WTC11 (cell line): ENCODE results near the gene LDLRAD2. TPM values are rescaled to one million over a fixed set of nuclear protein-coding genes. Genes with fewer than 3 reads are reported as not detected.

Experiments used
- ATAC-seq: fragments of 200-7000 bp; cut with Tn5 transposase; 2 replicates; pipeline ENCODE4 v1.10.0; 2021; ENCODE audit warnings: mild to moderate bottlenecking, moderate library complexity
- CTCF ChIA-PET: fragments of 300-600 bp; sonication (Branson Sonifier 250); formaldehyde crosslinking; loops from one replicate; lab custom pipeline; 2021; ENCODE audit warnings: antibody characterized with exemption; lab: Charles Lee
- POLR2A ChIA-PET: fragments of 350-600 bp; sonication (Branson Sonifier 250); formaldehyde crosslinking; loops from one replicate; lab custom pipeline; 2021; ENCODE audit warnings: antibody characterized with exemption; lab: Charles Lee
- DNase-seq: peaks from one replicate; pipeline ENCODE4 v3.0.0; 2021; ENCODE audit warnings: low spot score
- H3K27ac Mint-ChIP-seq: 2 replicates; pipeline ENCODE4 v1.8.0; 2021; ENCODE audit warnings: mixed read lengths
- H3K27me3 Mint-ChIP-seq: 2 replicates; pipeline ENCODE4 v1.8.0; 2021; ENCODE audit warnings: low read depth, mild to moderate bottlenecking, moderate library complexity, mixed read lengths
- H3K36me3 Mint-ChIP-seq: 2 replicates; pipeline ENCODE4 v1.8.0; 2021; ENCODE audit warnings: mixed read lengths
- H3K4me1 Mint-ChIP-seq: 2 replicates; pipeline ENCODE4 v1.8.0; 2022; ENCODE audit warnings: mixed read lengths
- H3K4me3 Mint-ChIP-seq: 2 replicates; pipeline ENCODE4 v1.8.0; 2021; ENCODE audit warnings: mild to moderate bottlenecking, moderate library complexity, mixed read lengths
- H3K9me3 Mint-ChIP-seq: 2 replicates; pipeline ENCODE4 v1.8.0; 2021; ENCODE audit warnings: mixed read lengths
- AFF4 ChIP-seq: sonication (generic); formaldehyde crosslinking; IDR thresholded peaks from 2 replicates; pipeline ENCODE4 v1.8.1; 2023; ENCODE audit warnings: mild to moderate bottlenecking, missing genetic modification reagents, borderline replicate concordance
- GRHL2 ChIP-seq: fragments of 250-450 bp; sonication (Bioruptor Pico); IDR thresholded peaks from 2 replicates; pipeline ENCODE4 v1.8.0; 2022; ENCODE audit warnings: mild to moderate bottlenecking, moderate library complexity; ENCODE audit not compliant: insufficient replicate concordance, severe bottlenecking
- HMGA2 ChIP-seq: fragments of 250-450 bp; sonication (Bioruptor Pico); IDR thresholded peaks from 2 replicates; pipeline ENCODE4 v1.4.0; 2021; ENCODE audit warnings: mild to moderate bottlenecking, moderate library complexity
- IRF1 ChIP-seq: sonication (generic); formaldehyde crosslinking; IDR thresholded peaks from 2 replicates; pipeline ENCODE4 v1.8.0; 2023; ENCODE audit warnings: missing genetic modification reagents
- JUN ChIP-seq: sonication (generic); formaldehyde crosslinking; IDR thresholded peaks from 2 replicates; pipeline ENCODE4 v1.8.0; 2023; ENCODE audit warnings: mild to moderate bottlenecking, missing genetic modification reagents
- NFYB ChIP-seq: sonication (generic); formaldehyde crosslinking; conservative IDR thresholded peaks from 2 replicates; pipeline ENCODE4 v1.8.0; 2022; ENCODE audit warnings: low read depth, missing genetic modification reagents
- NR1H2 ChIP-seq: sonication (generic); formaldehyde crosslinking; IDR thresholded peaks from 2 replicates; pipeline ENCODE4 v1.9.0; 2021; ENCODE audit warnings: mild to moderate bottlenecking, moderate library complexity, missing genetic modification reagents
- RORB ChIP-seq: fragments of 250-450 bp; sonication (Bioruptor Pico); IDR thresholded peaks from 2 replicates; pipeline ENCODE4 v1.9.0; 2021; ENCODE audit warnings: mild to moderate bottlenecking
- USF1 ChIP-seq: sonication (generic); formaldehyde crosslinking; IDR thresholded peaks from 2 replicates; pipeline ENCODE4 v1.8.0; 2022; ENCODE audit warnings: mild to moderate bottlenecking, missing genetic modification reagents
- ZBTB43 ChIP-seq: sonication (generic); formaldehyde crosslinking; IDR thresholded peaks from 2 replicates; pipeline ENCODE4 v1.8.1; 2023; ENCODE audit warnings: mild to moderate bottlenecking, missing genetic modification reagents
- ZNF121 ChIP-seq: sonication (generic); formaldehyde crosslinking; IDR thresholded peaks from 2 replicates; pipeline ENCODE4 v1.8.0; 2023; ENCODE audit warnings: missing genetic modification reagents
- ZNF671 ChIP-seq: fragments of 250-450 bp; sonication (Bioruptor Pico); IDR thresholded peaks from 2 replicates; pipeline ENCODE4 v1.8.0; 2021; ENCODE audit warnings: mild to moderate bottlenecking
- total RNA-seq: library from RNA; stranded (reverse); gene quantifications from 3 replicates; pipeline ENCODE4 v1.2.3, GENCODE V29; 2021
- TF ChIP-seq, protein P1 (sequence below): sonication (generic); formaldehyde crosslinking; IDR thresholded peaks from 2 replicates; pipeline ENCODE4 v1.8.0; 2023; ENCODE audit warnings: mild to moderate bottlenecking, missing genetic modification reagents
- TF ChIP-seq, protein P2 (sequence below): fragments of 200-600 bp; IDR thresholded peaks from 2 replicates; pipeline ENCODE4 v1.8.0; 2022; ENCODE audit warnings: antibody characterized with exemption
- TF ChIP-seq, protein P3 (sequence below): sonication (generic); formaldehyde crosslinking; conservative IDR thresholded peaks from 2 replicates; pipeline ENCODE4 v1.8.1; 2023; ENCODE audit warnings: mild to moderate bottlenecking, low read depth, missing genetic modification reagents, moderate library complexity
- TF ChIP-seq, protein P4 (sequence below): fragments of 250-450 bp; sonication (Bioruptor Pico); IDR thresholded peaks from 2 replicates; pipeline ENCODE4 v1.9.0; 2021; ENCODE audit warnings: mild to moderate bottlenecking, borderline replicate concordance

Gene LDLRAD2
- total RNA-seq, 1 experiment from 2014 or later = 0.63 TPM

GRCh38 chr1:21860971-21861370 lies 48.9 kb downstream of the LDLRAD2 start (continued):
- TF ChIP-seq AFF4 (no peak), GRHL2 (no peak), RORB (CRISPR knock-in tag) (no peak), HMGA2 (CRISPR knock-in tag) (no peak), ZBTB43 (CRISPR knock-in tag) (no peak), USF1 (CRISPR knock-in tag) (no peak), ZNF671 (CRISPR knock-in tag) (no peak), NR1H2 (no peak), ZNF121 (CRISPR knock-in tag) (no peak)

GRCh38 chr1:21861602-21862429 lies 49.8 kb downstream of the LDLRAD2 start:
- H3K36me3 Mint-ChIP-seq = peaks cover 45% of the 10 kb centered on the region
- H3K27me3 Mint-ChIP-seq = no peaks in the 10 kb centered on the region
- no peak for DNase-seq
- CTCF ChIA-PET = interaction anchor here (0.7 kb wide), 1 partner anchor 20 kb away, joined by 3 read pairs; no protein-coding TSS in a partner anchor
- no peak overlapping the region for H3K27ac Mint-ChIP-seq
- H3K4me3 Mint-ChIP-seq = no peak overlapping the region
- POLR2A ChIA-PET = no interaction called here
- H3K4me1 Mint-ChIP-seq = peaks cover 14% of the 10 kb centered on the region
- H3K9me3 Mint-ChIP-seq = no peaks in the 10 kb centered on the region
- ATAC-seq = no peak
- TF ChIP-seq IRF1 (no peak), GRHL2 (no peak), JUN (CRISPR knock-in tag) (no peak), NFYB (CRISPR knock-in tag) (no peak), HMGA2 (CRISPR knock-in tag) (no peak)
- TF ChIP-seq, protein P1, sequence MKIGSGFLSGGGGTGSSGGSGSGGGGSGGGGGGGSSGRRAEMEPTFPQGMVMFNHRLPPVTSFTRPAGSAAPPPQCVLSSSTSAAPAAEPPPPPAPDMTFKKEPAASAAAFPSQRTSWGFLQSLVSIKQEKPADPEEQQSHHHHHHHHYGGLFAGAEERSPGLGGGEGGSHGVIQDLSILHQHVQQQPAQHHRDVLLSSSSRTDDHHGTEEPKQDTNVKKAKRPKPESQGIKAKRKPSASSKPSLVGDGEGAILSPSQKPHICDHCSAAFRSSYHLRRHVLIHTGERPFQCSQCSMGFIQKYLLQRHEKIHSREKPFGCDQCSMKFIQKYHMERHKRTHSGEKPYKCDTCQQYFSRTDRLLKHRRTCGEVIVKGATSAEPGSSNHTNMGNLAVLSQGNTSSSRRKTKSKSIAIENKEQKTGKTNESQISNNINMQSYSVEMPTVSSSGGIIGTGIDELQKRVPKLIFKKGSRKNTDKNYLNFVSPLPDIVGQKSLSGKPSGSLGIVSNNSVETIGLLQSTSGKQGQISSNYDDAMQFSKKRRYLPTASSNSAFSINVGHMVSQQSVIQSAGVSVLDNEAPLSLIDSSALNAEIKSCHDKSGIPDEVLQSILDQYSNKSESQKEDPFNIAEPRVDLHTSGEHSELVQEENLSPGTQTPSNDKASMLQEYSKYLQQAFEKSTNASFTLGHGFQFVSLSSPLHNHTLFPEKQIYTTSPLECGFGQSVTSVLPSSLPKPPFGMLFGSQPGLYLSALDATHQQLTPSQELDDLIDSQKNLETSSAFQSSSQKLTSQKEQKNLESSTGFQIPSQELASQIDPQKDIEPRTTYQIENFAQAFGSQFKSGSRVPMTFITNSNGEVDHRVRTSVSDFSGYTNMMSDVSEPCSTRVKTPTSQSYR (CRISPR knock-in tag) = no peak
- TF ChIP-seq, protein P2, sequence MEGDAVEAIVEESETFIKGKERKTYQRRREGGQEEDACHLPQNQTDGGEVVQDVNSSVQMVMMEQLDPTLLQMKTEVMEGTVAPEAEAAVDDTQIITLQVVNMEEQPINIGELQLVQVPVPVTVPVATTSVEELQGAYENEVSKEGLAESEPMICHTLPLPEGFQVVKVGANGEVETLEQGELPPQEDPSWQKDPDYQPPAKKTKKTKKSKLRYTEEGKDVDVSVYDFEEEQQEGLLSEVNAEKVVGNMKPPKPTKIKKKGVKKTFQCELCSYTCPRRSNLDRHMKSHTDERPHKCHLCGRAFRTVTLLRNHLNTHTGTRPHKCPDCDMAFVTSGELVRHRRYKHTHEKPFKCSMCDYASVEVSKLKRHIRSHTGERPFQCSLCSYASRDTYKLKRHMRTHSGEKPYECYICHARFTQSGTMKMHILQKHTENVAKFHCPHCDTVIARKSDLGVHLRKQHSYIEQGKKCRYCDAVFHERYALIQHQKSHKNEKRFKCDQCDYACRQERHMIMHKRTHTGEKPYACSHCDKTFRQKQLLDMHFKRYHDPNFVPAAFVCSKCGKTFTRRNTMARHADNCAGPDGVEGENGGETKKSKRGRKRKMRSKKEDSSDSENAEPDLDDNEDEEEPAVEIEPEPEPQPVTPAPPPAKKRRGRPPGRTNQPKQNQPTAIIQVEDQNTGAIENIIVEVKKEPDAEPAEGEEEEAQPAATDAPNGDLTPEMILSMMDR = no peak
- TF ChIP-seq, protein P3, sequence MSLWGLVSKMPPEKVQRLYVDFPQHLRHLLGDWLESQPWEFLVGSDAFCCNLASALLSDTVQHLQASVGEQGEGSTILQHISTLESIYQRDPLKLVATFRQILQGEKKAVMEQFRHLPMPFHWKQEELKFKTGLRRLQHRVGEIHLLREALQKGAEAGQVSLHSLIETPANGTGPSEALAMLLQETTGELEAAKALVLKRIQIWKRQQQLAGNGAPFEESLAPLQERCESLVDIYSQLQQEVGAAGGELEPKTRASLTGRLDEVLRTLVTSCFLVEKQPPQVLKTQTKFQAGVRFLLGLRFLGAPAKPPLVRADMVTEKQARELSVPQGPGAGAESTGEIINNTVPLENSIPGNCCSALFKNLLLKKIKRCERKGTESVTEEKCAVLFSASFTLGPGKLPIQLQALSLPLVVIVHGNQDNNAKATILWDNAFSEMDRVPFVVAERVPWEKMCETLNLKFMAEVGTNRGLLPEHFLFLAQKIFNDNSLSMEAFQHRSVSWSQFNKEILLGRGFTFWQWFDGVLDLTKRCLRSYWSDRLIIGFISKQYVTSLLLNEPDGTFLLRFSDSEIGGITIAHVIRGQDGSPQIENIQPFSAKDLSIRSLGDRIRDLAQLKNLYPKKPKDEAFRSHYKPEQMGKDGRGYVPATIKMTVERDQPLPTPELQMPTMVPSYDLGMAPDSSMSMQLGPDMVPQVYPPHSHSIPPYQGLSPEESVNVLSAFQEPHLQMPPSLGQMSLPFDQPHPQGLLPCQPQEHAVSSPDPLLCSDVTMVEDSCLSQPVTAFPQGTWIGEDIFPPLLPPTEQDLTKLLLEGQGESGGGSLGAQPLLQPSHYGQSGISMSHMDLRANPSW (CRISPR knock-in tag) = no peak
- TF ChIP-seq, protein P4, sequence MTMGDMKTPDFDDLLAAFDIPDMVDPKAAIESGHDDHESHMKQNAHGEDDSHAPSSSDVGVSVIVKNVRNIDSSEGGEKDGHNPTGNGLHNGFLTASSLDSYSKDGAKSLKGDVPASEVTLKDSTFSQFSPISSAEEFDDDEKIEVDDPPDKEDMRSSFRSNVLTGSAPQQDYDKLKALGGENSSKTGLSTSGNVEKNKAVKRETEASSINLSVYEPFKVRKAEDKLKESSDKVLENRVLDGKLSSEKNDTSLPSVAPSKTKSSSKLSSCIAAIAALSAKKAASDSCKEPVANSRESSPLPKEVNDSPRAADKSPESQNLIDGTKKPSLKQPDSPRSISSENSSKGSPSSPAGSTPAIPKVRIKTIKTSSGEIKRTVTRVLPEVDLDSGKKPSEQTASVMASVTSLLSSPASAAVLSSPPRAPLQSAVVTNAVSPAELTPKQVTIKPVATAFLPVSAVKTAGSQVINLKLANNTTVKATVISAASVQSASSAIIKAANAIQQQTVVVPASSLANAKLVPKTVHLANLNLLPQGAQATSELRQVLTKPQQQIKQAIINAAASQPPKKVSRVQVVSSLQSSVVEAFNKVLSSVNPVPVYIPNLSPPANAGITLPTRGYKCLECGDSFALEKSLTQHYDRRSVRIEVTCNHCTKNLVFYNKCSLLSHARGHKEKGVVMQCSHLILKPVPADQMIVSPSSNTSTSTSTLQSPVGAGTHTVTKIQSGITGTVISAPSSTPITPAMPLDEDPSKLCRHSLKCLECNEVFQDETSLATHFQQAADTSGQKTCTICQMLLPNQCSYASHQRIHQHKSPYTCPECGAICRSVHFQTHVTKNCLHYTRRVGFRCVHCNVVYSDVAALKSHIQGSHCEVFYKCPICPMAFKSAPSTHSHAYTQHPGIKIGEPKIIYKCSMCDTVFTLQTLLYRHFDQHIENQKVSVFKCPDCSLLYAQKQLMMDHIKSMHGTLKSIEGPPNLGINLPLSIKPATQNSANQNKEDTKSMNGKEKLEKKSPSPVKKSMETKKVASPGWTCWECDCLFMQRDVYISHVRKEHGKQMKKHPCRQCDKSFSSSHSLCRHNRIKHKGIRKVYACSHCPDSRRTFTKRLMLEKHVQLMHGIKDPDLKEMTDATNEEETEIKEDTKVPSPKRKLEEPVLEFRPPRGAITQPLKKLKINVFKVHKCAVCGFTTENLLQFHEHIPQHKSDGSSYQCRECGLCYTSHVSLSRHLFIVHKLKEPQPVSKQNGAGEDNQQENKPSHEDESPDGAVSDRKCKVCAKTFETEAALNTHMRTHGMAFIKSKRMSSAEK (CRISPR knock-in tag) = no peak
